ENCODE measurements around the gene PREX1.

The PREX1 gene

GRCh38 chr20:48634641-48635040 lies 193.2 kb downstream of the PREX1 start:
- DNase-seq (ENCODE audit: low read depth) = no peak

DNA sequence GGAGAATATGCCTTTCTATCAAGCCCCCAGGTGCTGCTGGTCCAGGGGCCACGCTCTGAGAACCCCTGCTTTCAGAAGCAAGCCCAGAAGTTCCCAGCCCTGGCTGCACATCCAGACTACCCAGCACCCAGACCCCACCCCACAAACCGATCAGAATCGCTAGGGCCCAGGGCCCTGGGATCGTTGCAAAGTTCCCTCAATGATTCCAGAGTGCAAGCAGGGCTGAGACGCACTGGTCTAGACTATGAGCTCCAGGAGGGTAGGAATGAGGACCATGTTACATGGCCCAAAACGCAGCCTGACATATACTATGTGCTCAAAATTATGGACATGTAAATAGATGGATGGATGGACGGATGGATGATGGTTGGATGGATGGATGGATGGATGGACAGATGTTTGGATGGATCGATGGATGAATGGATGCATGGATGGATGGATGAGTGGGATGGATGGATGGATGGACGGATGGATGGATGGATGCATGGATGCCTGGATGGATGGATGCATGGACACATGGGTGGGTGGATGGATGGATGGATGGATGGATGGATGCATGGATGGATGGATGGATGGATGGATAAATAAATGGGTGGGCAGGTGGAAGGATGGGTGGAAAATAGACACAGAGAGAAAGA lies 194.1 kb downstream of the PREX1 start:
- DNase-seq (ENCODE audit: low read depth) = no peak

- DNase-seq (ENCODE audit: low read depth) = no peak
These were observed 194.8 kb downstream of the PREX1 start for GRCh38 chr20:48632825-48633619.

DNA sequence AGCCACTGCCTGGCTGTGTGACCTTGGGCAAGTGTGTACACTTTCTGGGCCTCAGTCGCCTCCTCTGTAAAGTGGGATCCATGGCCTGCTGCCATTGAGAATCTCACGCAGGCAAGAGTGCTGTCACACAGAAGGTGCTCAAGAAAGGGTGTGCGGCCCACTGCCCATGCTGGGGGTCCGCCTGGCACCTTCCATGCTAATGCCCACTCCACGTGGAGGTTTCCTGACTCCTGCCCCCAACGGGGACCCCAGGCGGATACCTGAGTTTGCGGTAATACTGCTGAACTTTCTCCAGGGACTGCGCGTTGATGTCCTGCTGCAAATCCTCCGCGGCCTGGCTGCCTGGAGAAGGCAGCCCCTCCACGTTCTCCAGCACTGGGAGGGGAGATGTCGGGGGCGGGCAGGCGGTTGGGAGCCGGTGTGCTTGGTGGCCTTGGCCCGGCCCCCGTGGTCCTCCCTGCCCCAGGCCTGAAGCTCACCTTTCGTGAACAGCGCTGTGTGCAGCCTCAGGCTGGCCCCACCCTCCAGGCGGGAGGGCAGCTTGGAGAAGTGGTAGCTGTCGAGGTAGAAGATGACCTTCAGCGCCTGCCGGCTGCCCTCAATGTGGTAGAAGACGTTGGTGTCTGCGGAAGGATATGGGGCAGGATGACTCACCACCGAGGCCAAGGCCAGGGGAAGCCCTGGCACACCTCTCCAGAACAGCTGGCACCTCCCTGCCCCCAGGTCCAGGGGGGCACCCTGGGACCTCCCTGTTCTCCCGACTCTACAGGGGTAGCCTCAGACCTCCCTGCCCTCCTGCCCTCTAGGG lies 195.6 kb downstream of the PREX1 start:
- no peak for DNase-seq (ENCODE audit: low read depth)

DNA sequence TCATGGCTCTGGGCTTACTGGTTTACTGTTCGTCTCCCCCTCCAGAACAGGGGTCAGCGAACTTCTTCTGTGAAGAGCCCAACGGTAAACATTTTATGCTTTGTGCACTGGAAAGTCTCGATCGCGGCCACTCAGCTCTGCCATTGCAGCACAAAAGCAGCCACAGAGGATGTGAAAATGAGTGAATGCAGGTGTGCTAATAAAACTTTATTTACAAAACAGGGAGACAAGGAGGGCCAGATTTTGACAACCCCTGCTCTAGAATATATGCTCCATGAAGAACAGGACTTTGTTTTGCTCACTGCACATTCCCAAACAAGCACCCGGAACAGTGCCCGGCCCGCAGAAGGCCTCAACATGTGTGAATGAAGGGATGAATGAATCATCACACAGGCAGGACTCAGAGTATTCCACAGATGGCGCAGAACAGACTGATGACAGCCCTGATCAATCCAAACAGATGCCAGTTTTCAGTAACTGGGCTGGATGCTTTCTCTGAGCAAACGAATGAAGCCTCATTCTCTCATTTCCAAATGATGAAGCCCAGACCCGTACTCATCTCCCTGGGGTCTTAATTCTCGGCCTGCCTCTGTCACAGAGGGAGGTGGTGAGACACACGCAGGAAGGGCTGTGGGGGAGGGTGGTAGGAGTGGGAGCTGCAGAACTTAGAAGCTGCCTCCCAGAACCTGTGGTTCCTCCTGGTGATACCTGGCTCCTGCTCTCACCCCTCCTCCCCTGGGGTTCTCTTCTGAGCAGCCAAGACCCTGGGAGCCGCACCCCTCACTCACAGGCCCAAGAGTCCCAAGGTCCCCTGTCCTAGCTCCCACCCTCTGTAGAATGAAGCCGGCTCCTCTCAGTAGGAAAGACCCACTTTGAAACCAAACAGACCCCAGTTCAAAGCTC lies 196.4 kb downstream of the PREX1 start:
- DNase-seq (ENCODE audit: low read depth) = no peak

GRCh38 chr20:48630342-48631075 lies 197.3 kb downstream of the PREX1 start:
- DNase-seq (ENCODE audit: low read depth) = no peak

GRCh38 chr20:48629960-48630315 lies 197.9 kb downstream of the PREX1 start:
- no peak for DNase-seq (ENCODE audit: low read depth)

- no peak for DNase-seq (ENCODE audit: low read depth)
These were observed 198.5 kb downstream of the PREX1 start for GRCh38 chr20:48629069-48629959.

GRCh38 chr20:48627737-48628128 lies 200.1 kb downstream of the PREX1 start:
- DNase-seq (ENCODE audit: low read depth) = no peak

GRCh38 chr20:48626938-48627736 lies 200.7 kb downstream of the PREX1 start:
- no peak for DNase-seq (ENCODE audit: low read depth)

GRCh38 chr20:48626226-48626937 lies 201.4 kb downstream of the PREX1 start:
- no peak for DNase-seq (ENCODE audit: low read depth)

GRCh38 chr20:48625136-48625900 lies 202.5 kb downstream of the PREX1 start:
- no peak for DNase-seq (ENCODE audit: low read depth)

DNA sequence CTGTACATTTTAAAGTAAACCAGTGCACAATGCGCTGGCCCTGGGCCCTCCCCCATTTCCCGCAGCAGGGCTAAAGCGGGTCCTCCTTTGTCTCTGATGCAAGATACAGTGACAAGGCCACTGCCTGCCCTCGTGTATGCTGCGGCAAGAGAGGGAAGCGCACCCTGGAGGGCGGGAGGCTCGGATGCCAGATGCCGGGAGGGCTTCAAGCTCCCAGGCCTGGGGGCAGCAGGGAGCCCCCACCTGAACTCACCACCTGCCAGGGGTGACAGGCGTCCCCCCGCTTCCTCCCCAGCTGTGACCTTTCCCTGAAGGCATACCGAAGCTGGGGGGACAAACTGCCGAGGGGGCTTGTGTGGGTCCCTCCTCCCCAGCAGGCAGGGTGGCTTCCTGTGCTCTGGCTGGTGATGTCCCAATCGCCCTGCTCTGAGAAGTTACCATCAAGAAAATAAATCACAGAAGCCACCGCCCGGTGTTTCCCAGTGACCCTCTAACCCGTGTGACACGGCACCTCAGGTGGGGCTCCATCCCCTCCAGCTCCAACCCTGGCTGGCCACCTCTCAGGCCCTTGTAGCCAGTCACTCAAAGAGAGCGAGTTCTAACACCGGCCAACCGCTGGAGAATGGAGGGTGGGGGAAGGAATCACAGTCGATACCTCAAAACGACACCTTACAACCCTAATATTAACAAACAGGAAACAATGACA lies 203.3 kb downstream of the PREX1 start:
- DNase-seq (ENCODE audit: low read depth) = no peak

DNA sequence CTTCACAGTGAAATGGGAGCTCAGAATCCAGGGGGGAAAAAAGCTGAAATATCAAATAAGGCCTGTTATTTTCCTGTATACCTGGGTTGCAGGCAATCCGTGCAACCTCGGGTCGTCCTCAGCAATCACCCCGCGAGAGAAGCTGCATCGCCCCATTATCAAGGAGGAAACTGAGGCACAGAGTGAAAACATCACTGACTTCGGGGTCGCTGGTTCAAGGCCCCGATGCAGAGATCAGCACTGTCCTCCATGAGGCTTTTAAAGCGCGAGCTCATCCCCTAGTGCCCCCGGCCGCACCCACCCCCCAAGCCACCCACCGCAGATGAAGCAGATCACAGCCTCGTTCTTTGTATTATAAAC lies 203.9 kb downstream of the PREX1 start:
- no peak for DNase-seq (ENCODE audit: low read depth)

- no peak for DNase-seq (ENCODE audit: low read depth)
These were observed 204.5 kb downstream of the PREX1 start for GRCh38 chr20:48623176-48623905.

GRCh38 chr20:48622421-48622820 lies 205.4 kb downstream of the PREX1 start:
- no peak for DNase-seq (ENCODE audit: low read depth)
